HG02885 (cell line): Measurements from ENCODE around the gene ANKH.
"Not testable (repeated sequence)": the region's sequence is repeated elsewhere in the genome, so short reads cannot be mapped to it uniquely, and the experiment has no call there.

ENCODE experiments used
- ATAC-seq: cut with Tn5 transposase; IDR thresholded peaks from one replicate; pipeline ENCODE4 v1.9.1; 2021; ENCODE audit warnings: mild to moderate bottlenecking; ENCODE audit not compliant: unreplicated experiment, poor library complexity

The ANKH gene

DNA sequence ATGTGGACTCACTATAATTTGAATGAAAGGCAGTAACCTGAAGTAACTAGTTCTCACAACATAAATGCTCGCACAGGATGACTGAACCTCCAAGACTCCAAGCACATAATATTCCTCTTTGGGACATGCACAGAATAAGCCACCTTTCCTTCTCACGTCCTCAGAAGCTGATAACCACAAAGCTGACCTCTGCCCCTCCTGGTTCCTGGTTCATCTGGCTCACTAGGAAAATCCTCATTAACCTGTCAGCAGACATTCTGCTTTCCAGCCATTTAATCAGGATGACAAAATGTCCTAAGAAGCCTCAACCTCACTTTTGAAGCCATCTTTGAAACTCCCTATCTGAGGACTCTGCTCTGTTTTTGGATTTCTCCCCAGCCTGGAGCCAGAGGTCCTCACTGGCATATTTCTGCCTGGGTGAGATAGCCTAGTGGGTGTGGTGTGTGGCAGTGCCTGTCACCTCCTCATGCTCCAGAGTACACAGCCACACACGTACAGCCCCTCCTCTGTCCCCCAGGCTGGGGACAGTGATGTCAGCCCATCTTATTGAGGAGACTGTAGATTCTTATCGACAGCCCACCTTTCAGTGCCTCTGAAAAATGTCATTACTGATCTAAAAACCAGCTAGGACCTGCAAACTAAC lies 10.3 kb downstream of the ANKH start:
- no peak for ATAC-seq

DNA sequence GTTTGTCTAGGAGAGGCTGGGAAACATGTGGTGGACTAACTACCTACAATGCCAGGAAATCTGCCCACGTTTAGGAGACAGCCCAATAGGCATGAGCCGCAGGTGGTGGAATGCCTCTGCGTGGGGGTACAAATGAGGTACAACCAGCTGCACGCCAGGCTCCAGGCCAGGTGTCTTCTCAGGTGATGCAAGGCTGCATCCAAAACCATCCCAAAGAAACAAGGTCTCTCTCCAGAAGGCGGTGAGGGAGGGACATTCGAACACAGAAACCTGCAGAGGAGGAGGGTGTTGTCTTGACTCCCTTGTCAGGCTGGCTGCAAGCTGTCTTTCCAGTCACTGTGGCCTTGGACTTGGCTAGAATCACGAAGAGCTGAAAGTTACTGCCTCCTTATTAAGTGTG lies 11.6 kb downstream of the ANKH start:
- ATAC-seq, result no peak

DNA sequence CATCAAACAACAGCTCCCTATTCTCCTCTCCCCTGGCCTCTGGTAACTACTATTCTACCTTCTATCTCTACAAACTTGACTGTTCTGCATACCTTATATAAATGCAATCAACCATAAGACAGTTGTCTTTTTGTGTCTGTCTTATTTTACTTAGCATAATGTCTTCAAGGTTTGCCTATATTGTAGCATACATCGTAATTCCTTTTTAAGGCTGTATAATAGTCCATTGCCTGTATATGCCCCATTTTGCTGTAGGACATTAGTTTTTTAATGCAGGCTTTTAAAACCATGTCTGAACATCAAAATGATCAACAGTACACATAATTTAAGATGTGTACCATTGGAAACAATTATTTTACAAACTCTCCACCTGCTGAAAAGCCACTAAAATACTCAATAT lies 12.4 kb downstream of the ANKH start:
- ATAC-seq, result no peak

DNA sequence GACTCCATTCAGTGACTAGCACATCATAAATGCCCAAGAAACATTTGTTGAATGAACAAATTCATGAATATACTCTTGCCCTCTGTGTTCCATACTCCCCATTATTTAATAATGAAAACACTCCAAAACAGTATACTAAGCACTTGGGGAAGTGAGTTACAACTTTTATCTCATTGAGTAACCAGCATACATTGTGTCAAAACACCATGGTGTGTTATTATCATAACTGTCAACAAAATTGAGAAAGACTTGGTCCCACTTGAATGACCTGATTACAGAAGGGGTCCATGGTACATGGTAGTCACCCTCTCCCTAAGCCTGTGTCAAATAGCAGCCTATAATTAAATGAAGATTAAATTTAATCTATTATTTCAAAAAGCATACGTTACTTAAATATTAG lies 16.2 kb downstream of the ANKH start:
- no peak for ATAC-seq

DNA sequence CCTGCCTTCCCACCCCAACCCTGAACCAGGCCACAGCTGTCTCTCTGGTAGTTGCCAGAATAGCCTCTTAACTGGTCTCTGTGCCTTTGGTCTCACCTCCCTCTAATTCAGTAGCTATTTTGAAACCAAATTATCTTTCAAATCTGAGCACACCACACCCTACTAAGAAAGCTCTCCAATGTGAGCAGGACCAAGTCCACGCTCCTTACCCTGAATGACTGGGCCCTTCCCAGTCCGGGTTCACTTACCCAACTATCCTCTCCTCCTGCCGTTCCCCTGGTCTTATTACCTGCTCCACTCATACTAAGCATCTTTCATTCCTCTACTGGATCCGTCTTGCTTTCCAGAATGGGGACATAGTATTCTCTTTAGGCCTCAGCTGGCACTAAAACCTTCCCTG lies 16.8 kb downstream of the ANKH start:
- ATAC-seq, result no peak

DNA sequence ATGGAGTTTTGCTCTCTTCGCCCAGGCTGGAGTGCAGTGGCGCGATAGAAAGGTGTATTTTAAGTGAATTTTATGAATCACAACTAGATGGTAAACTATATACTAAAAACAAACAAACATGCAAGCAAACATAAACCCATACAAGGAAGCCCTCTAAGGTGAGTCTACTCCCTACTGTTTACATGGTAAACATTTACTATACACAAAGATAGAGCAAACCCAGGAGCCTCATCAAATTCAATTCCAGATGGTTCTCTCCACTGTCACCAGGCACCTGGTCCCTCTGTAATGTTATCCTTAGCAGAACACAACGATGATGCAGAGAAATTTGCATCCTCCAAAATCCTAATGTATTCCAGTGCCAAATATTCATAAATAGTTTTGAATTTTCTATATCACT lies 17.9 kb downstream of the ANKH start:
- no peak for ATAC-seq

DNA sequence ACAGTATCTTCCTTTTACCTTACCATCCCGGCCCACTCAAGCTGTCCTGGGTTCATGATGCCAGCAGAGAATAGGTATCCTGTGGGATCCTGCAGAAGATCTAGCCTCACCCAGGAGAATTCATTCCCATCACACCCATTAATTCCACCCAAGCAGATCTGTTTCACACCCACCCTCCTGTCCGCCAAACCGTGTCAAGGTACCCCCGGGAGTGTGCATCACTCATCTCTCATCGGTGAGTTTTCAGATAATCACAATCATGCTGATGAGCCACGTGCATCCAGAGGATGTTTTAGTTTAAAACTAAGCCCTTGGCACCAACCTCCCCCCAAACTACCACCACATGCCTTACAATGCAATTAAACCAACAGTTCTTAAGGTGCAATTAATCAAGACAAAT lies 18.8 kb downstream of the ANKH start:
- no peak for ATAC-seq

DNA sequence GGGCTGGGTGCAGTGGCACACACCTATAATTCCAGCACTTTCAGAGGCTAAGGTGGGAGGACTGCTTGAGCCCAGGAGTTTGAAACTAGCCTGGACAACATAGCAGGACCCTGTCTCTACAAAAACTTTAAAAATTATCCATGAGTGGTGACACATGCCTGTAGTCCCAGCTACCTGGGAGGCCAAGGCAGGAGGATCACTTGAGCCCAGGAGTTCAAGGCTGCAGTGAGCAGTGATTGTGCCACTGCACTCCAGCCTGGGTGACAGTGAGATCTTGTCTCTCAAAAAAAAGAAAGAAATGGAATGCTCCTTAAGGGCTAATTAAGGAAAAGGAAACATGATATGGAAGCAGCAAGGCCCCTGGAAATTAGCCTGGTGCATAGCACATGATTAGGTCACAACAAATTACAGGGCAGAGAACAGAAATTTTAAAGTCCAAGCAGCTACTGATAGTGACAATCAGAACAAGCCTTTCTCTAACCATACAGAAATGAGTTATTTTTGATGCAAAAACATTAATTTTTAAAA lies 19.5 kb downstream of the ANKH start:
- no peak for ATAC-seq

DNA sequence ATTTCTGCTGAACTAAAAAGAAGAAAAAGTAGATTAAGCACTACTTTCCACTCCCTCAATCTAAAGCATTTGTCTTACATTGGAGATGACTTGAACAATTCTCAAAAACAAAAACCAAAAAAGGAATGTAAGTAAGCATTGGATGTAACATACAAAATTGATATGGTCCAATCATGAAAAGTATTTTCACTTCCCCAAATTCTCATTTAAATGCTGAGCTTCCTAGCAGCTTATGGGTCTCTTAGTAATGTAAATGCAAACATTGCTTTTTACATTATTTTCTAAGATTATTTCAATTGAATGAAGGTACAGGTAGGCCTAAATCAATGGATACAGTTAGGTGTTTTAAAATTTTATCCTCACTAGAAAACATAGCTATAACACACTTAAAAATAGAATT lies 20.0 kb downstream of the ANKH start:
- no peak for ATAC-seq

DNA sequence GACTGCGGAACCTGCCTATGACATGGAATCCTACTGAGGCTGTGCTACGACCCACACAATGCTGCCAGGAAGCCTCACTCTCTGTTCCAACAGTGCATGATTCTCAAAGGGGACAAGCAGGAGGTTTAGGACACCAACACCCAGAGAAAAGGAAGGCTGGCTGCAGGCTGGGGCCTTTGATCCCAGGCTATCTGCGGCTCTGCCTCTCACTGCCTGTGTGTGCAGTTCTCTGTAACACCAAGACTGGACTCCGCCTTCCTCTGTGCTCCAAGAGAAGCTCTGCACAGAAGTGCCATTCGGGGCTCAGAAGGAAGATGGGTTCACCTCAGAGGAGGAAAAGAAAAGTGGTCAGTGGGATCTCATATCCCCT lies 20.5 kb downstream of the ANKH start:
- ATAC-seq, result no peak

DNA sequence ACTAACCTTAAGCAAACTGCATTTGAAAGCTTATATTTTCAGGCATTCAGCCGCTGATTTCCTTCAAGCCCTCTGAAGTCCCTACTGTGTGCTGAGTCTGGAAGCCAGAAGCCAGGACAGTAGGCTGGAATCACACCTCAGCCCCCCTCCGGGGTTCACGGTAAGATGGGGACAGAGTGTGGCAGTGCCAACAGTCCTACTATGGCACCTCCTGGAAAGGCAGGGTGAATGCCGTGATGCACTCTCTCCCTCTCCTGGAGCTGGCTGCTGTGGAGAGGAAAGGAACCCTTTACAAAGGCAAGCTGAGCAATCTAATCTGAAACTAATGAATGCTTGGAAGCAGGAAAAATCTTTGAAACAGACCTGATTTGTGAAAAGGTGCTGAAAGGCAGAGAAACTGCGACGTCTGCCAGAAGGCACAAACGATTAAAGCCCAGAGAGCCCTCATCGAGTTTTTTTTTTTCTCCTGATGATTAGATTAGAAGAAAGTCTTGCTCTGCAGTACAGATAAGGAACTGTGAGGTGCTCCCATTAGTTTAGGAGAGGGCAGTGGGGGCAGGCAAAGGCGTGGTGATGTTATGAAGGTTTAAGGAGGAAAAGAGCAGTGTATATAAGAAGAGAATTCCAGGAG lies 21.0 kb downstream of the ANKH start:
- no peak for ATAC-seq

DNA sequence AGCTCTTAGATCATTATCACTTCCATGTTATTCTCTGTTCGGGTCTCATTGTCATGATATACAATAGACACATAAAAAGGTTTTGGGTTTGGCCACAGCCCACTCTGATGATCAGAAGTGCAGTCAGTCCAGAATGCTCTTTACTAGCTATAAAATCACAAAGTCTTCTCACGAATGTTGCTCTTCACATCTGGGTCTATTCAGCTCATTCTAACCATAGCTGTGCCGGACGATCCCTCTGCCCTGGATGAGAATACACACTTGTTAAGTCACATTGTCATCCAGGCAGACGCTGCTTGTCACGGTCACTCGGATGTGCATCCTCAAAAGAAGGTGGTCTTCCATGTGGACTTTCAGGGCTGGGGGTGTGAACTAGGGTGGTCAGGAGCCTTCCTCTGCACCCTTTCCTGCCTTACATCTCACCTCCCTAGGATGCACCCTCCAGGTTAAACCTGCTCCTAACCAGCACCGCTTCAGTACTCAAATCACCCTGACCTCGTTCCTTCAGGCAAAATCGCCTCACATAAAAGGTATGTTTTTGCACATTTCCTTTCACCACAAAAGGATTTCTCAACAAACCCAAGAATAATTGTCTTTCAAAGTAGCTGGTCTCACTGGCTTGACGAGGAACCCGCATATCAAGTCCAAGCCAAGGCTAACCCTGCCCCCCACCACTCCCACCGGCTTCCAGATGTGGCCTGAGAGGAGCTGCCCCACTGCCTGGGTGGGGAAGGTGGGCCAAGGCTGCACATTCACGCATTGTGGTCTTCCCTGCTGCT lies 21.9 kb downstream of the ANKH start:
- no peak for ATAC-seq

DNA sequence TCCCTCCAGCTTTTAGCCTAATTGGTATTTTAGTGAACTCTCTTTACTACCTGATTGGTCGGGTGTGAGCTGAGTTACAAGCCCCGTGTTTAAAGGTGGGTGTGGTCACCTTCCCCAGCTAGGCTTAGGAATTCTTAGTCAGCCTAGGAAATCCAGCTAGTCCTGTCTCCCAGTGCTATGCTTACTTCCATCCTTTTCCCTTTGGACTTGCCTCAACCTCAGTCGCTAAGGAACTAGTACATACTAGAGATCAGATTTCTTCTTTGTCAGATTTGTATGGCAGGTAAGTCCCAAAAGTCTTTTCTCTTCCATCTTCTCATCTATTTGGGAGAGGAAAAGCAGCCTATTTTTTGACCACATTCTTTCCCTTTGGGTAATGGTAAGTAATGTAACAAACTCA lies 22.6 kb downstream of the ANKH start:
- ATAC-seq, result not testable (repeated sequence)

DNA sequence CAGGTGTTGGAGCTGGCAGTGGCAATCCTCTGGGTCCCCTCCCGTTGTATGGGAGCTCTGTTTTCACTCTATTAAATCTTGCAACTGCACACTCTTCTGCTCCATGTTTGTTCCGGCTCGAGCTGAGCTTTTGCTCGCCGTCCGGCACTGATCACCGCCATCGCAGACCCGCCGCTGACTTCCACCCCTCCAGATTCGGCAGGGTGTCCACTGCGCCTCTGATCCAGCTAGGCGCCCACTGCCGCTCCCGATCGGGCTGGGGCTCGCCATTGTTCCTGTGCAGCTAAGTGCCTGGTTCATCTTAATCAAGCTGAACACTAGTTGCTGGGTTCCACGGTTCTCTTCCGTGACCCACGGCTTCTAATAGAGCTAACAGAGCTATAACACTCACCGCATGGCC lies 23.2 kb downstream of the ANKH start:
- ATAC-seq, result no peak

DNA sequence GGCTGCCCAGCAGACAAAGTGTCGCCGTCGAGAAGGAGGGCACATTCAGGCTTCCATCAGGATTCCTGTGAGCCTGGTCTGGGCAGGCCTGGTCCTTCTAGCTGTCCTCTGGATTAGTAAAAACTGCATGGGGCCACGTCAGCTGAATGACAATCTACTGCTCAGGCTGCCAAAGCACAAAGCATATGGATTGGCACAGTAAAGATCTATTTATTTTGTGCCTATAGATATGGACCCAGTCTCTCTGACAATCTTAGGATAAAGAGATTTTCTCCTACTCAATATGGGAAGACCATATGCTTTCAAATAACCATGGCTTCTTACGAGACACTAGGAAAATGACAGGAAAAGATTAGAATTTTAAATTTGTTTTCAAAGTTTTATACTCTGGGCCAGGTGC lies 24.1 kb downstream of the ANKH start:
- no peak for ATAC-seq

DNA sequence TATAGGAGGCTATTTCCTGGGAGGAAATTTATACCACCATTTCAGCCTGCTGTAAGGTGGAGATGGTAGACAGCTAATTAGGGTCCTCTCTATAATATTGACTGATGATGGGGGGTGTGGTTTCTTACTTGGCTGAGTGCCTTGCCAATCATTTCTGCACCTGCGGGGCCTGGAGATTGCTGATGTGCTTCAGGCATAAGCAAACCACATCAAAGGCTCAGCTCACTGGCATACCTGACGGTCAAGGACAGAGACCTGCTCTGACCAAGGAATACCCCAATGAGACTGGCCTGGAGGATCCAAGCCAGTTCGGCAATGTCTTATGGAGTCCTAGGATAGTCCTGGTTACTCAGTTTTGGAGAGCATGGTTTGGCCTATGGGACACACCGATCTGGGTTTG lies 29.5 kb downstream of the ANKH start:
- ATAC-seq, result no peak

DNA sequence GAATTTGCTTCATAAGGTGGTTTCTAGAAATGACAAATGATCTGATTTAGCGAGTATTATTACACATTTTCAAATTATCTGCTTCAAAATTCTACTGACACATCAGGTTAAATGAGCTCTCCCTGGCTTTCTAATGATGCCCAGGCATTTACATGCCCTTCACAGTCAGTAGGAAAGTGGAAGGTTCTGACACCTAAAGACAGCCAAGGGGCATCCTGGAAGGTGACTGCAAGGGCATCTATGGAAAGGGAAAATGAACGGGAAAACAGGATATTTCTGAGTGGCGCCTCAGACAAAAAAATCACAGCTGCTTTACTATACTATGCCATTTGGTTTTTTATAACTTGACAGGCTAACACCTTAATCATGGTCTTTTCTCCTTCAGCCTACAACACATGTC lies 31.0 kb downstream of the ANKH start:
- ATAC-seq, result no peak

DNA sequence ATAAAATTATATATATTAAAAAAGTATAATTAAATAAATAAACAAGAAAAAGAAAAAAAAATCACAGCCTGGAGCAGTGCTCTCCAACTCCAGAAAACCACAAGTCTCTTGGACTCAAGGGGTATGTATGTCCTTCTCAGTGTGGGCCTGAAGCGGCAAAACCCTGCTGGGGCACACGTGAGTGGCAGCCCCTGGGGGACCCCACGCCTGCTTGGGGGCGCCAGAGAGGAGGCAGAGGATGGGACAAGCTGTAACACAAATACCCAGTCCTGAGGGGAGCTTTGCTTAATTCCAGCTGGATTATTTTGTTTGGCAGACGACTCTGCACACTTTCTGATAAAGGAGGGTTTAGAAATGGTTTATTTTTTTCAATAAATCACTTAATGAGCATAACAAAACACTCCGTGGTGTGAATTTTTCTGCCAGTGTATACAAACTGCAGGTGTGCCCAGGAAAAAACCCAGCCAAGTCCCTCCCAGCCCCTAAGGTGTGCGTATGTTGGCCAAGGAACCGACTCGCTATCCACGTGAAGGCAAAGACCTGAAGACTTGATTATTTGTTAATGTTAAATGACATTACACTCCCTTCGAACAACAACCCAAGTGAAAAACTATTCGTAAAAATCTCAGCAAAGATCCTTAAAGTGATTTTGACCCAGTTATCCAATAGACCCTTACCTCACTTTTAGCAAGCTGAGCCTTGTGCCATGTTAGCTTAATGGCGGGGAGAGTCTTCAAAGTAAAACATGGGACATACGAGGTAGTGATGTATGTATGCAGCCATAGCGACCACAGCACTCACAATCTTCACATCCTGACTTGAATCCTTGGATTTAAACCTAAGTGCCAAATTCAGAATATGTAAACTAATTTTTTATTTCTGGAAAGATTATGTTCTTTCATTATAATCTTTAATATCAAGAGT lies 32.9 kb downstream of the ANKH start:
- no peak for ATAC-seq

DNA sequence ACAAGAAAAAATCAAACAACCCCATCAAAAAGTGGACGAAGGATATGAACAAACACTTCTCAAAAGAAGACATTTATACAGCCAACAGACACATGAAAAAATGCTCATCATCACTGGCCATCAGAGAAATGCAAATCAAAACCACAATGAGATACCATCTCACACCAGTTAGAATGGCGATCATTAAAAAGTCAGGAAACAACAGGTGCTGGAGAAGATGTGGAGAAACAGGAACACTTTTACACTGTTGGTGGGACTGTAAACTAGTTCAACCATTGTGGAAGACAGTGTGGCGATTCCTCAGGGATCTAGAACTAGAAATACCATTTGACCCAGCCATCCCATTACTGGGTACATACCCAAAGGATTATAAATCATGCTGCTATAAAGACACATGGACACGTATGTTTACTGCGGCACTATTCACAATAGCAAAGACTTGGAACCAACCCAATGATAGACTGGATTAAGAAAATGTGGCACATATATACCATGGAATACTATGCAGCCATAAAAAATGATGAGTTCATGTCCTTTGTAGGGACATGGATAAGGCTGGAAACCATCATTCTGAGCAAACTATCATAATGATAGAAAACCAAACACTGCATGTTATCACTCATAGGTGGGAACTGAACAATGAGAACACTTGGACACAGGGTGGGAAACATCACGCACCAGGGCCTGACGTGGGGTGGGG lies 34.0 kb downstream of the ANKH start:
- ATAC-seq, result not testable (repeated sequence)
